WTC11 (cell line): Measurements from ENCODE around the gene RIMBP2. TPM values are rescaled to one million over a fixed set of nuclear protein-coding genes. Genes with fewer than 3 reads are reported as not detected.

Experiments
- ATAC-seq: fragments of 200-7000 bp; cut with Tn5 transposase; 2 replicates; pipeline ENCODE4 v1.10.0; 2021; ENCODE audit warnings: mild to moderate bottlenecking, moderate library complexity
- CTCF ChIA-PET: fragments of 300-600 bp; sonication (Branson Sonifier 250); formaldehyde crosslinking; loops from one replicate; lab custom pipeline; 2021; ENCODE audit warnings: antibody characterized with exemption; lab: Charles Lee
- POLR2A ChIA-PET: fragments of 350-600 bp; sonication (Branson Sonifier 250); formaldehyde crosslinking; loops from one replicate; lab custom pipeline; 2021; ENCODE audit warnings: antibody characterized with exemption; lab: Charles Lee
- DNase-seq: peaks from one replicate; pipeline ENCODE4 v3.0.0; 2021; ENCODE audit warnings: low spot score
- H3K27ac Mint-ChIP-seq: 2 replicates; pipeline ENCODE4 v1.8.0; 2021; ENCODE audit warnings: mixed read lengths
- H3K27me3 Mint-ChIP-seq: 2 replicates; pipeline ENCODE4 v1.8.0; 2021; ENCODE audit warnings: low read depth, mild to moderate bottlenecking, moderate library complexity, mixed read lengths
- H3K36me3 Mint-ChIP-seq: 2 replicates; pipeline ENCODE4 v1.8.0; 2021; ENCODE audit warnings: mixed read lengths
- H3K4me1 Mint-ChIP-seq: 2 replicates; pipeline ENCODE4 v1.8.0; 2022; ENCODE audit warnings: mixed read lengths
- H3K4me3 Mint-ChIP-seq: 2 replicates; pipeline ENCODE4 v1.8.0; 2021; ENCODE audit warnings: mild to moderate bottlenecking, moderate library complexity, mixed read lengths
- H3K9me3 Mint-ChIP-seq: 2 replicates; pipeline ENCODE4 v1.8.0; 2021; ENCODE audit warnings: mixed read lengths
- ATF1 ChIP-seq: sonication (generic); formaldehyde crosslinking; IDR thresholded peaks from 2 replicates; pipeline ENCODE4 v1.8.1; 2023; ENCODE audit warnings: mild to moderate bottlenecking, moderate library complexity, missing genetic modification reagents
- CBFB ChIP-seq: sonication (generic); formaldehyde crosslinking; IDR thresholded peaks from 2 replicates; pipeline ENCODE4 v1.8.1; 2022; ENCODE audit warnings: mild to moderate bottlenecking, low read depth, missing genetic modification reagents
- FOXJ3 ChIP-seq: sonication (generic); formaldehyde crosslinking; IDR thresholded peaks from 2 replicates; pipeline ENCODE4 v1.9.0; 2021; ENCODE audit warnings: missing genetic modification reagents, mild to moderate bottlenecking, borderline replicate concordance
- JUN ChIP-seq: sonication (generic); formaldehyde crosslinking; IDR thresholded peaks from 2 replicates; pipeline ENCODE4 v1.8.0; 2023; ENCODE audit warnings: mild to moderate bottlenecking, missing genetic modification reagents
- MYBL2 ChIP-seq: sonication (generic); formaldehyde crosslinking; IDR thresholded peaks from 2 replicates; pipeline ENCODE4 v1.8.1; 2023; ENCODE audit warnings: mild to moderate bottlenecking, moderate library complexity, missing genetic modification reagents
- OVOL2 ChIP-seq: fragments of 250-450 bp; sonication (Bioruptor Pico); IDR thresholded peaks from 2 replicates; pipeline ENCODE4 v1.9.0; 2021; ENCODE audit warnings: mild to moderate bottlenecking, borderline replicate concordance
- PRRX2 ChIP-seq: fragments of 250-450 bp; sonication (Bioruptor Pico); IDR thresholded peaks from 2 replicates; pipeline ENCODE4 v1.8.0; 2021; ENCODE audit warnings: mild to moderate bottlenecking
- RELA ChIP-seq: sonication (generic); formaldehyde crosslinking; IDR thresholded peaks from 2 replicates; pipeline ENCODE4 v1.8.1; 2022; ENCODE audit warnings: missing genetic modification reagents, mild to moderate bottlenecking, borderline replicate concordance
- ZNF138 ChIP-seq: sonication (generic); formaldehyde crosslinking; conservative IDR thresholded peaks from 2 replicates; pipeline ENCODE4 v1.8.1; 2022; ENCODE audit warnings: mild to moderate bottlenecking, moderate library complexity, missing genetic modification reagents
- ZNF219 ChIP-seq: sonication (generic); formaldehyde crosslinking; IDR thresholded peaks from 2 replicates; pipeline ENCODE4 v1.8.0; 2023; ENCODE audit warnings: missing genetic modification reagents, mild to moderate bottlenecking, borderline replicate concordance
- ZNF263 ChIP-seq: sonication (generic); formaldehyde crosslinking; IDR thresholded peaks from 2 replicates; pipeline ENCODE4 v1.8.1; 2022; ENCODE audit warnings: low read depth, mild to moderate bottlenecking, moderate library complexity, missing genetic modification reagents
- ZNF396 ChIP-seq: fragments of 250-450 bp; sonication (Bioruptor Pico); IDR thresholded peaks from 2 replicates; pipeline ENCODE4 v1.8.0; 2021; ENCODE audit warnings: mild to moderate bottlenecking, moderate library complexity, borderline replicate concordance
- total RNA-seq: library from RNA; stranded (reverse); gene quantifications from 3 replicates; pipeline ENCODE4 v1.2.3, GENCODE V29; 2021
- TF ChIP-seq, protein P1 (sequence below): sonication (generic); formaldehyde crosslinking; IDR thresholded peaks from 2 replicates; pipeline ENCODE4 v1.8.0; 2022; ENCODE audit warnings: mild to moderate bottlenecking, missing genetic modification reagents
- TF ChIP-seq, protein P2 (sequence below): sonication (generic); formaldehyde crosslinking; IDR thresholded peaks from 2 replicates; pipeline ENCODE4 v1.8.1; 2023; ENCODE audit warnings: mild to moderate bottlenecking, missing genetic modification reagents, borderline replicate concordance
- TF ChIP-seq, protein P3 (sequence below): sonication (generic); formaldehyde crosslinking; IDR thresholded peaks from 2 replicates; pipeline ENCODE4 v1.8.1; 2022; ENCODE audit warnings: low read depth, missing genetic modification reagents, borderline replicate concordance
- TF ChIP-seq, protein P4 (sequence below): fragments of 200-600 bp; IDR thresholded peaks from 2 replicates; pipeline ENCODE4 v1.8.0; 2022; ENCODE audit warnings: antibody characterized with exemption
- TF ChIP-seq, protein P5 (sequence below): sonication (generic); formaldehyde crosslinking; IDR thresholded peaks from 2 replicates; pipeline ENCODE4 v1.8.0; 2022; ENCODE audit warnings: mild to moderate bottlenecking, missing genetic modification reagents
- TF ChIP-seq, protein P6 (sequence below): fragments of 250-450 bp; sonication (Bioruptor Pico); IDR thresholded peaks from 2 replicates; pipeline ENCODE4 v1.9.0; 2021; ENCODE audit warnings: moderate library complexity, mild to moderate bottlenecking, inconsistent platforms, borderline replicate concordance
- TF ChIP-seq, protein P7 (sequence below): fragments of 250-450 bp; sonication (Bioruptor Pico); IDR thresholded peaks from 2 replicates; pipeline ENCODE4 v1.9.0; 2021; ENCODE audit warnings: mild to moderate bottlenecking, borderline replicate concordance
- TF ChIP-seq, protein P8 (sequence below): fragments of 250-450 bp; sonication (Bioruptor Pico); IDR thresholded peaks from 2 replicates; pipeline ENCODE4 v2.1.2; 2022; ENCODE audit warnings: mild to moderate bottlenecking, moderate library complexity

Gene RIMBP2
- total RNA-seq, 1 experiment from 2014 or later = 2.6 TPM

DNA sequence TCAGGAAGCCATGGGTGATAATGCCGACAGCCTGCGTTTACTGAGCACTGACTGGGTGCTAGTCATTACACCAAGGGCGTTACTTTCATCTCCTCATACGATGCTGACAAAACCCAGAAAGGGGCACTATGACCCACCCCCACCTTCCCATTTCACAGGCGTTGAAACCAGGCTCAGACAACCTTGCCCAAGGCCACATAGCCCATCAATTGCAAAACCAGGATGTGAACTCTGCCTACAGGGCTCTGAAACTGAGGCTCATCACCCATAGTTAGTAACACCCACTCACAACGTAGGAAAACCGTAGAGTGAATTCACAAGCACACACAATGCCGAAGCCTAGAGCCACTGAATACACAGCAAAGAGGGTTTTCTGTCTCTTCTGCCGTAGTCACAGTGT is 119.9 kb downstream of the RIMBP2 start:
- no peak overlapping the region for H3K27ac Mint-ChIP-seq
- no peaks in the 10 kb centered on the region for H3K4me1 Mint-ChIP-seq
- TF ChIP-seq FOXJ3 (CRISPR knock-in tag) (no peak), CBFB (CRISPR knock-in tag) (no peak), ATF1 (CRISPR knock-in tag) (no peak), ZNF219 (CRISPR knock-in tag) (no peak), ZNF138 (CRISPR knock-in tag) (no peak), ZNF263 (CRISPR knock-in tag) (no peak), PRRX2 (CRISPR knock-in tag) (no peak), OVOL2 (no peak), RELA (CRISPR knock-in tag) (no peak), JUN (CRISPR knock-in tag) (no peak), MYBL2 (CRISPR knock-in tag) (no peak), ZNF396 (CRISPR knock-in tag) (no peak)
- TF ChIP-seq, protein P1, sequence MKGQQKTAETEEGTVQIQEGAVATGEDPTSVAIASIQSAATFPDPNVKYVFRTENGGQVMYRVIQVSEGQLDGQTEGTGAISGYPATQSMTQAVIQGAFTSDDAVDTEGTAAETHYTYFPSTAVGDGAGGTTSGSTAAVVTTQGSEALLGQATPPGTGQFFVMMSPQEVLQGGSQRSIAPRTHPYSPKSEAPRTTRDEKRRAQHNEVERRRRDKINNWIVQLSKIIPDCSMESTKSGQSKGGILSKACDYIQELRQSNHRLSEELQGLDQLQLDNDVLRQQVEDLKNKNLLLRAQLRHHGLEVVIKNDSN = no peak
- TF ChIP-seq, protein P2, sequence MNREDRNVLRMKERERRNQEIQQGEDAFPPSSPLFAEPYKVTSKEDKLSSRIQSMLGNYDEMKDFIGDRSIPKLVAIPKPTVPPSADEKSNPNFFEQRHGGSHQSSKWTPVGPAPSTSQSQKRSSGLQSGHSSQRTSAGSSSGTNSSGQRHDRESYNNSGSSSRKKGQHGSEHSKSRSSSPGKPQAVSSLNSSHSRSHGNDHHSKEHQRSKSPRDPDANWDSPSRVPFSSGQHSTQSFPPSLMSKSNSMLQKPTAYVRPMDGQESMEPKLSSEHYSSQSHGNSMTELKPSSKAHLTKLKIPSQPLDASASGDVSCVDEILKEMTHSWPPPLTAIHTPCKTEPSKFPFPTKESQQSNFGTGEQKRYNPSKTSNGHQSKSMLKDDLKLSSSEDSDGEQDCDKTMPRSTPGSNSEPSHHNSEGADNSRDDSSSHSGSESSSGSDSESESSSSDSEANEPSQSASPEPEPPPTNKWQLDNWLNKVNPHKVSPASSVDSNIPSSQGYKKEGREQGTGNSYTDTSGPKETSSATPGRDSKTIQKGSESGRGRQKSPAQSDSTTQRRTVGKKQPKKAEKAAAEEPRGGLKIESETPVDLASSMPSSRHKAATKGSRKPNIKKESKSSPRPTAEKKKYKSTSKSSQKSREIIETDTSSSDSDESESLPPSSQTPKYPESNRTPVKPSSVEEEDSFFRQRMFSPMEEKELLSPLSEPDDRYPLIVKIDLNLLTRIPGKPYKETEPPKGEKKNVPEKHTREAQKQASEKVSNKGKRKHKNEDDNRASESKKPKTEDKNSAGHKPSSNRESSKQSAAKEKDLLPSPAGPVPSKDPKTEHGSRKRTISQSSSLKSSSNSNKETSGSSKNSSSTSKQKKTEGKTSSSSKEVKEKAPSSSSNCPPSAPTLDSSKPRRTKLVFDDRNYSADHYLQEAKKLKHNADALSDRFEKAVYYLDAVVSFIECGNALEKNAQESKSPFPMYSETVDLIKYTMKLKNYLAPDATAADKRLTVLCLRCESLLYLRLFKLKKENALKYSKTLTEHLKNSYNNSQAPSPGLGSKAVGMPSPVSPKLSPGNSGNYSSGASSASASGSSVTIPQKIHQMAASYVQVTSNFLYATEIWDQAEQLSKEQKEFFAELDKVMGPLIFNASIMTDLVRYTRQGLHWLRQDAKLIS (CRISPR knock-in tag) = no peak
- TF ChIP-seq, protein P3, sequence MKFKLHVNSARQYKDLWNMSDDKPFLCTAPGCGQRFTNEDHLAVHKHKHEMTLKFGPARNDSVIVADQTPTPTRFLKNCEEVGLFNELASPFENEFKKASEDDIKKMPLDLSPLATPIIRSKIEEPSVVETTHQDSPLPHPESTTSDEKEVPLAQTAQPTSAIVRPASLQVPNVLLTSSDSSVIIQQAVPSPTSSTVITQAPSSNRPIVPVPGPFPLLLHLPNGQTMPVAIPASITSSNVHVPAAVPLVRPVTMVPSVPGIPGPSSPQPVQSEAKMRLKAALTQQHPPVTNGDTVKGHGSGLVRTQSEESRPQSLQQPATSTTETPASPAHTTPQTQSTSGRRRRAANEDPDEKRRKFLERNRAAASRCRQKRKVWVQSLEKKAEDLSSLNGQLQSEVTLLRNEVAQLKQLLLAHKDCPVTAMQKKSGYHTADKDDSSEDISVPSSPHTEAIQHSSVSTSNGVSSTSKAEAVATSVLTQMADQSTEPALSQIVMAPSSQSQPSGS (CRISPR knock-in tag) = no peak
- TF ChIP-seq, protein P4, sequence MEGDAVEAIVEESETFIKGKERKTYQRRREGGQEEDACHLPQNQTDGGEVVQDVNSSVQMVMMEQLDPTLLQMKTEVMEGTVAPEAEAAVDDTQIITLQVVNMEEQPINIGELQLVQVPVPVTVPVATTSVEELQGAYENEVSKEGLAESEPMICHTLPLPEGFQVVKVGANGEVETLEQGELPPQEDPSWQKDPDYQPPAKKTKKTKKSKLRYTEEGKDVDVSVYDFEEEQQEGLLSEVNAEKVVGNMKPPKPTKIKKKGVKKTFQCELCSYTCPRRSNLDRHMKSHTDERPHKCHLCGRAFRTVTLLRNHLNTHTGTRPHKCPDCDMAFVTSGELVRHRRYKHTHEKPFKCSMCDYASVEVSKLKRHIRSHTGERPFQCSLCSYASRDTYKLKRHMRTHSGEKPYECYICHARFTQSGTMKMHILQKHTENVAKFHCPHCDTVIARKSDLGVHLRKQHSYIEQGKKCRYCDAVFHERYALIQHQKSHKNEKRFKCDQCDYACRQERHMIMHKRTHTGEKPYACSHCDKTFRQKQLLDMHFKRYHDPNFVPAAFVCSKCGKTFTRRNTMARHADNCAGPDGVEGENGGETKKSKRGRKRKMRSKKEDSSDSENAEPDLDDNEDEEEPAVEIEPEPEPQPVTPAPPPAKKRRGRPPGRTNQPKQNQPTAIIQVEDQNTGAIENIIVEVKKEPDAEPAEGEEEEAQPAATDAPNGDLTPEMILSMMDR = no peak
- TF ChIP-seq, protein P5, sequence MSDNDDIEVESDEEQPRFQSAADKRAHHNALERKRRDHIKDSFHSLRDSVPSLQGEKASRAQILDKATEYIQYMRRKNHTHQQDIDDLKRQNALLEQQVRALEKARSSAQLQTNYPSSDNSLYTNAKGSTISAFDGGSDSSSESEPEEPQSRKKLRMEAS (CRISPR knock-in tag) = no peak
- TF ChIP-seq, protein P6, sequence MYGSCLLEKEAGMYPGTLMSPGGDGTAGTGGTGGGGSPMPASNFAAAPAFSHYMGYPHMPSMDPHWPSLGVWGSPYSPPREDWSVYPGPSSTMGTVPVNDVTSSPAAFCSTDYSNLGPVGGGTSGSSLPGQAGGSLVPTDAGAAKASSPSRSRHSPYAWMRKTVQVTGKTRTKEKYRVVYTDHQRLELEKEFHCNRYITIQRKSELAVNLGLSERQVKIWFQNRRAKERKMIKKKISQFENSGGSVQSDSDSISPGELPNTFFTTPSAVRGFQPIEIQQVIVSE (CRISPR knock-in tag) = no peak
- TF ChIP-seq, protein P7, sequence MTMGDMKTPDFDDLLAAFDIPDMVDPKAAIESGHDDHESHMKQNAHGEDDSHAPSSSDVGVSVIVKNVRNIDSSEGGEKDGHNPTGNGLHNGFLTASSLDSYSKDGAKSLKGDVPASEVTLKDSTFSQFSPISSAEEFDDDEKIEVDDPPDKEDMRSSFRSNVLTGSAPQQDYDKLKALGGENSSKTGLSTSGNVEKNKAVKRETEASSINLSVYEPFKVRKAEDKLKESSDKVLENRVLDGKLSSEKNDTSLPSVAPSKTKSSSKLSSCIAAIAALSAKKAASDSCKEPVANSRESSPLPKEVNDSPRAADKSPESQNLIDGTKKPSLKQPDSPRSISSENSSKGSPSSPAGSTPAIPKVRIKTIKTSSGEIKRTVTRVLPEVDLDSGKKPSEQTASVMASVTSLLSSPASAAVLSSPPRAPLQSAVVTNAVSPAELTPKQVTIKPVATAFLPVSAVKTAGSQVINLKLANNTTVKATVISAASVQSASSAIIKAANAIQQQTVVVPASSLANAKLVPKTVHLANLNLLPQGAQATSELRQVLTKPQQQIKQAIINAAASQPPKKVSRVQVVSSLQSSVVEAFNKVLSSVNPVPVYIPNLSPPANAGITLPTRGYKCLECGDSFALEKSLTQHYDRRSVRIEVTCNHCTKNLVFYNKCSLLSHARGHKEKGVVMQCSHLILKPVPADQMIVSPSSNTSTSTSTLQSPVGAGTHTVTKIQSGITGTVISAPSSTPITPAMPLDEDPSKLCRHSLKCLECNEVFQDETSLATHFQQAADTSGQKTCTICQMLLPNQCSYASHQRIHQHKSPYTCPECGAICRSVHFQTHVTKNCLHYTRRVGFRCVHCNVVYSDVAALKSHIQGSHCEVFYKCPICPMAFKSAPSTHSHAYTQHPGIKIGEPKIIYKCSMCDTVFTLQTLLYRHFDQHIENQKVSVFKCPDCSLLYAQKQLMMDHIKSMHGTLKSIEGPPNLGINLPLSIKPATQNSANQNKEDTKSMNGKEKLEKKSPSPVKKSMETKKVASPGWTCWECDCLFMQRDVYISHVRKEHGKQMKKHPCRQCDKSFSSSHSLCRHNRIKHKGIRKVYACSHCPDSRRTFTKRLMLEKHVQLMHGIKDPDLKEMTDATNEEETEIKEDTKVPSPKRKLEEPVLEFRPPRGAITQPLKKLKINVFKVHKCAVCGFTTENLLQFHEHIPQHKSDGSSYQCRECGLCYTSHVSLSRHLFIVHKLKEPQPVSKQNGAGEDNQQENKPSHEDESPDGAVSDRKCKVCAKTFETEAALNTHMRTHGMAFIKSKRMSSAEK (CRISPR knock-in tag) = no peak
- TF ChIP-seq, protein P8, sequence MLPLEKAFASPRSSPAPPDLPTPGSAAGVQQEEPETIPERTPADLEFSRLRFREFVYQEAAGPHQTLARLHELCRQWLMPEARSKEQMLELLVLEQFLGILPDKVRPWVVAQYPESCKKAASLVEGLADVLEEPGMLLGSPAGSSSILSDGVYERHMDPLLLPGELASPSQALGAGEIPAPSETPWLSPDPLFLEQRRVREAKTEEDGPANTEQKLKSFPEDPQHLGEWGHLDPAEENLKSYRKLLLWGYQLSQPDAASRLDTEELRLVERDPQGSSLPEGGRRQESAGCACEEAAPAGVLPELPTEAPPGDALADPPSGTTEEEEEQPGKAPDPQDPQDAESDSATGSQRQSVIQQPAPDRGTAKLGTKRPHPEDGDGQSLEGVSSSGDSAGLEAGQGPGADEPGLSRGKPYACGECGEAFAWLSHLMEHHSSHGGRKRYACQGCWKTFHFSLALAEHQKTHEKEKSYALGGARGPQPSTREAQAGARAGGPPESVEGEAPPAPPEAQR (CRISPR knock-in tag) = no peak
- TF ChIP-seq, all 79 proteins: peak for 0
- DNase-seq = no peak
- Mint-ChIP-seq H3K9me3 (peaks cover 31% of the 10 kb centered on the region), H3K36me3 (peaks cover 12% of the 10 kb centered on the region), H3K4me3 (no peak overlapping the region), H3K27me3 (no peaks in the 10 kb centered on the region; the same call in 1 of the 2 replicates)
- ChIA-PET CTCF (no interaction called here), POLR2A (no interaction called here)
- no peak for ATAC-seq
